HG02970 (cell line): Measurements from ENCODE around the gene DKK3.
"Not testable (repeated sequence)": the region's sequence is repeated elsewhere in the genome, so short reads cannot be mapped to it uniquely, and the experiment has no call there.

Experiments used
- ATAC-seq: cut with Tn5 transposase; IDR thresholded peaks from one replicate; pipeline ENCODE4 v1.9.1; 2021; ENCODE audit warnings: mild to moderate bottlenecking, moderate library complexity, moderate number of reproducible peaks; ENCODE audit not compliant: unreplicated experiment, low FRiP score

Gene DKK3

DNA sequence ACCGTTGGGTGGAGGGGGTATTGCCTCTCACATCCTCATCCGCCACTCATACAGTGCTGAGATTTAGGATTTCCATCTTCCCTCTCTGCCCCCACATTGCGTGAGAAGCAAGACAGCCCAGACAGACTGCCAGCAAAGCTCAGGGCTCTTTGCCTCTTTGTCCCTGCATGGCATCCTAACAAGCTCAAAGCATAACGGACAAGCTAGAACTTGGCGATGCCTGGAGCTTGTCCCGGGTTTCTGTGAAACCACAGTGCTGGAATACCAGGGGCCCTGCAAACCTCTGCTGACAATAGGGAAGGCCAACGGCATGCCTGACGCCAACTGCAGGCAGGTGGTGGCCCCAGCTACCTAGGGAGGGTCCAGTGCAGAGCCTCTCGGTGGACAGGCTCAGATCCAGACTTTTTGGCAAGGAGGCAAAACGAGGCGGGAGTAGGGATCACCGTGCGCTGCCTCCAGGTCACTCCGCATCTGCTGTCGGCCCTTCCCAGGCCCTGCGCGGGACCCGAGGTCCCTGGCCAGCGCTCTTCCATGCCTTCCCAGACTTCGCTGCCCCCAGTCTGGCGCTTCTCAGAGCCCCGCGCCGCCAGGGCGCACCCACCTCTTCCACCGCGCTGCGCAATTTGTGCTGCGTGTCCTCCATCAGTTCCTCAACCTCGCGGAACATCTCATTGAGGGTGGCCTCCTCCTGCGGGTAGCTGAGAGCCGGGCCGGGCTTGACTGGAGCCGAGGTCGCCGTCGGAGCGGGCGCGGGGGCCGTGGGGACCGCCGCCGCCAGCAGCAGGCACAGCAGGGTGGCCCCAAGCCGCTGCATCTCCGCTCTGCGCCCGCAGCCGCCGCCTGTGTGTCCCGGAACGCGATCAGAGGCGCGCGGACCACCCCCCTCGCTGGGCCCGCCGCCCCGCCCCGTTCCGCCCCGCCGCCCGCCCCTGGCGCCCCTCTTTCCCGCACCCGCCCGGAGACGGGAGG is at the start of gene DKK3:
TSS of gene DKK3 (minus strand) at position 858 of the 969 bp plus-strand sequence. CDS start at position 814, 44 bp downstream.
- ATAC-seq = no peak

DNA sequence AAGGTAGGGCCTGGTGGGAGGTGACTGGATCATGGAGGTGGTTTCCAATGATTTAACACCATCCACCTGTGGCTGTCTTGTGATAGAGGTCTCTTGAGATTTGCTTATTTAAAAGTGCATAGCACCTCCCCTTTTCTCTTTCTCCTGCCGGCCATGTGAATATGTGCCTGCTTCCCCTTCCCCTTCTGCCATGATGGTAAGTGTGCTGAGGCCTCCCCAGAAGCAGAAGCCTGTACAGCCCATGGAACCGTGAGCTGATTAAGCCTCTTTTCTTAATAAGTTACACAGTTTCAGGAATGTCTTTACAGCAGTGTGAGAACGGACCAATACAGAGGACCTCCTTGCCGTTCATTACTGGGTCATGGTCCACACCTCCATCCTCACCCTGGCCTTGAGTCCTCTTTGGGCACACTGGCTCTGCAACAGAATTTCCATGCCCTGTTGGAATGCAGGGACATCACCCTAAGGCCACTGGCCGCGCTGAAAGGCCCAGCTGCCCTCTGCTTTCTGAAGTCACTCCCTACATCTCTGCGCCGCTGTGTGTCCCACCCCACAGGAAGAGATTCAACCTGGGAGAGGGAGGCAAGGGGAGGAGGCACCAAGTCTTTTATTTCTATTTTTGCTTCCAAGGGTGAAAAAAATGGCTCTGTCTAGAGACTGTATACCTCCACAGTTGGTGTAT is 49.0 kb upstream of the DKK3 start:
- no peak for ATAC-seq

DNA sequence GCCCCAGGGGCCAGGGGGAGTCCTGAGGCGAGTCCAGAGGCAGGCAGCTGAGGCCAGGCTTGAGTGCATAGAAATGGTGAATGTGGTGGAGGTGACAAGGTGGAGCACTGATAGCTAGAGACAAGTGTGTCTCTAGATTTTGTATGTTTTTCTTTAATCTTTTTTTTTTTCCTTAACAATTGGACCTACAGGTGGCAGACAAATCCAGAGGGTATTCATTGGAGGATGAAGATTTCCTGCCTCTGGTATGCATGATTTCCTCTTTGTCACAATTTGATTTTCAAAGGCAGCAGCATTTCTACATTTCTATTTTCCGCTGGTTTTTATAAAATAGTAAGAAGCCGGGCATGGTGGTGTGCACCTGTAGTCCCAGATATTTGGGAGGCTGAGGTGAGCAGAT is 47.7 kb upstream of the DKK3 start:
- no peak for ATAC-seq

DNA sequence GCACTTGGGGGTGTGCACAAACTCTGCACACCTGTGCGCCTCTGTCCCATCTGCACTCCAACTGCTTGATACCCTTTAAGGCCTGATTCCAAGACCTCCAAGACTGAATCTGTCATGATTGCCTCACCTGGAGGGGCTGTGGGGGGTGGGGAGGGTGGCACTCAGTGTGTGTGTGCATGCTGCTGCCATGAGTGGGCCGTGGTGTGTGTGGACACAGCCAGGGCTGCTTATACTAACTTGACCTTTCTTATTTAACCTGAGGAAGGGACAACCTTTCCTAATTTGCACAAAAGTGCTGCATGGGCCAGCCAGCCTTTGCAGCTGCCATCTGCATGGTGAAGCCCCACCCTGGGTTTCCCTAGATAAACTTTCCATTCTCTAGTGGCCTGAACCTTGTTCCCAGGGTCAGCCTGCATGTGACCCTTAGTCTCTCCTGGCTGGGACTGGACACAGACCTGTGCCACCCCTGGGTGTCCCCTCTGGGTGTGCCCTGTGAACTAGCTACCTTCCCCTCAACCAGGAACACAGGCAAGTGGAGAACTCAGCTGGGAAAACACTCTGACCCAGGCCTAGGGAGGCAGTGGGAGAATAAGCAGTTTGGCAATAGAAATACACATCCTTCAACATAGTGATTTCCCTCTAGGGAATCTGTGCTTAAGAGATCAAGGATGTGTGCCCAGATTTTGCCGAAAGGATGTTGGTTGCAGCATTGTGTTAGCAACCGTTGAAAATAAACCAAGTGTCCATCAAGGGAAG is 45.4 kb upstream of the DKK3 start:
- ATAC-seq = no peak

DNA sequence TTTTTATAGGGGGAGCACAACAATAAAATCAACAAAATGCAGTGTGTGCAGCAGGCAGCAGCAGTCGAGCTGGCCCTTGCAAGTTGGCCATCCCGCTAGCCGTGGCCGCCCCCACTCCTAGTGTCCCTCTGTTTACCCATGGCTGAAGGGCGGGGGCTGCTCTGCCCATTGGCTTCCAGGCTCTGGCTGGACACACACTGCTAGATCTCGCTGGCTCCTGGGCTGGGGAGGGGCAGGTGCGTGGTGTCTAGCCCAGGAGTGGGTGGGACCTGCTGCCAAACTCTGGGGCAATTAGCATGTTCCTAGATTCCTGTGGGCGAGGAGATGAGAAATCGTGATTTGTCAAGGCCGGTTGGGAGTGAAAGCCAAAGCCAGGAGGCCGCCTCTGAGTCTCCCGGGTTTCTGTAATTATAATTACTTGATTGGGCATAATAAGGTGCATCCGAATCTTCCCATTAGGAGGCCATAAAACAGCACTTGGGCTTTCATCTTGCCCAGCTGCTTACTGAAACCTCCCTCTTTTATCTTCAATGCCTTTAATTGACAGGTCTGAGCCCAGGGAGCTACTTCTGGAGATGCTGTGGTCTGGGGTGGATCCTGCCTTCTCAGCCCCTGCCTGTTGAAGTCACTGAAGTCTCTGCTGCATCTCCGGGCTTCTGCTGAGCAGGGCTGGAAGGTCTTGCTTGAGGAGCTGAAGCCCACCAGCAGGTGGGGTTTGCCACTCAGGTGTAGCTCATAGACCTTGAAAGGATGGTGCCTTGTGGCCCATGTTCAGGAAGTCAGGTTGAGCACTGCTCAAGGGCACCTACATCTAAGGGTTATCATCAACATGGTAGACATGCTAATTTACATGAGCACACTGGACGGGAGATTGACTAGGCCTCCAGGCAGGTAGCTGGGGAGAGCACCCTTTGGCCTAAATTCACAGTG is 44.5 kb upstream of the DKK3 start:
- no peak for ATAC-seq

DNA sequence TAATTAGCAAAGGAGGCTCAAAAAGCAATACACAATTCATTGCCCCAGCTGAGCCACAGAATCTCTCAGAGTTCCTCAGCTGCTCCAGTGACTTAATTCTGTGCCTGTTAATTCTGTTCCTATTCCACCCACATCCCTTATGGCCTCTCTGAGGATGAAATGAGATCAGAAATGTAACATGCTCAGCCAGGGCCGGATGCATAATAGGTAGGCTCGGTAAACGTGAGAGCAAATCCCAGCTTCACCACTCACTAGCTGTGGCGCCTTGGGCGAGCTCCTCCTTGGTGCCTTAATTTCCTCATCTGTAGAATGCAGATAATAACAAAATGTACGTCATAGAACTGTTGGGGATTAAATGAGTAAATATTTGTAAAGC is 42.8 kb upstream of the DKK3 start:
- ATAC-seq = no peak

DNA sequence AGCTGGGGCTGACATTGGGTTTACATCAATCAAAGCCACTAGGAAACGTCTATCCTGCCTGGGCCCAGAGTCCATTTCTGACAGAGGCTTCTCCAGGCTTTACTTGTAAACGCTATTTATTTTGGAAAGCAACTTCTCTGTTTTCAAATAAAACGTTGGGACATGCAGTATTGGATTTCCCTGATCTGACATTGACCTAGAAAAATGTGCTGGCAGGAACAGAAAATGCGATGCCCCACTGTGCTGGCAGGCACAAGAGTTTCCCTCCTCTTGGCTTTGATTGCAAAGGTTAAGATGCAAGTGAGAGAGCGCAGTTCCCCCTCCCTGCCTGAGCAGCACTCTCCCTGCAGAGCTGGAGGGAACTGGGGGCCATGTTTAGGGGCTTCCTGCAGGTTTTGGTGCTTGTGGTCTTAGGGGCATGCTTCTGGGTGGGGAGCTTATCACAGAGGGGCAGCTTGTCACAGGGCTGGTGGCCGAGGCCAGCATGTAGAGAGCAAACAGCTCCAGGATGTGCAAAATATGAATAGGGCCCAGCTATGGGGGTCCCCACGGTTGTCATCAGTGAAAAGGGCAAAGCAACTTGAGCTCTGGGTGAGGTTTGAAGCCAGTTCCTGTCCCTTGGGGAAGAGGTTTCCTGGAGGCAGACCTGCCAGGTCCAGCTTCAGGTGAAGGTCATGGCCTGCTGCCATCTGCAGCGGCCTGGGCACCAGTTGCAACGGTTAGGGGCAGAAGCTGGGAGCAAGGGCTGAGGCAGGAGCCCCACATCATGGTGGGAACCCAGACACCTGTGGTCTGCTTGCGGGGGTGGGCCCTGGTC is 42.3 kb upstream of the DKK3 start:
- ATAC-seq = no peak

DNA sequence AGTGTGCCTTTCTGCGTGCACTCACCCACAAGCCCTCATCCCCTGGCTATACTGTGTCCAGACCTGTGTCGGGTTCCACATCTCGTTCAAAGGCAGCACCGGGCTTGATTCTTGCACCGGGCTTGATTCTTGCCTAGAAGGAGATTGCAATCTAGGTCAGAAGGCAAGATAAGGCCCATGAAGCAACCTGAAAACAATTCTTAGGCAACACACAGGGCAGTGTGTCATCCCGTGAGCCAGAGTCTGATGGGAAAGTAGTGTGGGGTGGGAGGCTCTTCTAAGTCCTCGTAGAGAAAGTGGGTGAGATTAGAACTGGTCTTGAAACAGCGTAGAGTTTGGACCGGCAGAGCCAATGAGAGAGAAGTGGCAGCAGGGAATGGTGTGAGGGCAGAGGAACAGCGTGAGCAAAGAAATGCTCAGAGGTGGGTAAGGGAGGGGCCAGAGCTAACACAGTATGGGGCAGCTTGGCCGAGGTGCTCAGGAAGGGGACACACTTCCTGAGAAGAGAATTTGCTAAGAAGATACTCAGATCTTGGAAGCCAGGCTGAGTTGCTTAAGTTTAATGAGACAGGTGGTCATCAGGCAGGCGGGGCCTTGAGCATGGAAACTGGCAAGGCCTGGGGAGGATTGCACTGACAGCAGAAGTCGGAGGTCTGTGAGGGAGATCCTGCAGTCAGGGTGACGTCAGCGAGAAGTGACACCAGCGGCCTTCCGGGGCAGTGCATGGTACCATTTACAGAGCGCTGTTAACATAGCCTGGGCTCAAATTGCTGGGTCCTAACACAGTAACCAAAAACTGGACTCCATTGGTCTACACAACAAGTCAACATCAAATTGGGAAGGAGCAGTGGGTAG is 40.7 kb upstream of the DKK3 start:
- ATAC-seq = no peak

DNA sequence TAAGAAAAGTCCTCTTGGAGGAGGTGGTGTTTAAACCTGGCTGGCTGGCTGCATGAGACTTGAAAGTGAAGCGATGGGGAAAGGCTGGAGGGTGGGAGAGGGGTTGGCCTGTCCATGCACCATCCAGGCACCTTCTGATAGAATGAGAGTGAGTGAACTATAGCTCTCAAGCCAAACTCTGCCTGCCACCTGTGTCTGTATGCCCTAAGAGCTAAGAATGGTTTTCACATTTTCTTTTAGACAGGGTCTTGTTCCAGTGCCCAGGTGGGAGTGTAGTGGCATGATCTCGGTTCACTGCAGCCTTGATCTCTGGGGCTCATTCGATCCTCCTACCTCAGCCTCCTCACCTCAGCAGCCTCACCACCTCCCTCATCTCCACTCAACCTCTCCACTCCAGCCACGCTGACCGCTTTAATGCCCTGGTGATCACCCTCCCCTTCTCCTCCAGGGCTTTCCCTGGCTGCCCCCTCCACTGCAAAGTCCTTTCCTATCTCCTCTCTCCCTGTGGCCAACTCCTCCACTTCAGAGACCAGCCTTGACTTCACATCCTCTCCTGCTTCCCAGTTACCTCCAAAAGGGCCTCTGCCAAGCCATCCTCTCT is 38.3 kb upstream of the DKK3 start:
- no peak for ATAC-seq

DNA sequence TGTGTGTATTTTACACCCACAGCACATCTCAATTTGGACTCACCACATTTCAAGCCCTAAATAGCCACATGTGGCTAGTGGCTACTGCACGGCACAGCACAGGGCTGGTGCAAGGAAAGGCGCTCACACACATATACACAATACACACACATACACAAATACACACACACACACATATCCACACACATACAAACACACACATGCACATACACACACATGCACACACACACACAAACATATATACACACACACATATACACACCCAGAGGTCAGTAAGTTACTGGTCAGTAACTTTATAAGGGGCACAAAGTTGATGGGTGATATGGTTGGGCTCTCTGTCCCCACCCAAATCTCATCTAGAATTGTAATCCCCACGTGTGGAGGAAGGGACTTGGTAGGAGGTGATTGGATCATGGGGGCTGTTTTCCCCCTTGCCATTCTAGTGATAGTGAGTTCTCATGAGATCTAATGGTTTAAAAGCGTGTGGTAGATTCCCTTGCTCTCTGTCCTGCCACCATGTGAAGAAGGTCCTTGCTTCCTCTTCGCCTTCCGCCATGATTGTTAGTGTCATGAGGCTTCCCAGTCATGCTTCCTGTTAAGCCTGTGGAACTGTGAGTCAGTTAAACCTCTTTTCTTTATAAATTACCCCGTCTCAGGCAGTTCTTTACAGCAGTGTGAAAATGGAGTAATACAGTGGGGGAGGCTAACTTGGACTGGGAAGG is 37.6 kb upstream of the DKK3 start:
- no peak for ATAC-seq

DNA sequence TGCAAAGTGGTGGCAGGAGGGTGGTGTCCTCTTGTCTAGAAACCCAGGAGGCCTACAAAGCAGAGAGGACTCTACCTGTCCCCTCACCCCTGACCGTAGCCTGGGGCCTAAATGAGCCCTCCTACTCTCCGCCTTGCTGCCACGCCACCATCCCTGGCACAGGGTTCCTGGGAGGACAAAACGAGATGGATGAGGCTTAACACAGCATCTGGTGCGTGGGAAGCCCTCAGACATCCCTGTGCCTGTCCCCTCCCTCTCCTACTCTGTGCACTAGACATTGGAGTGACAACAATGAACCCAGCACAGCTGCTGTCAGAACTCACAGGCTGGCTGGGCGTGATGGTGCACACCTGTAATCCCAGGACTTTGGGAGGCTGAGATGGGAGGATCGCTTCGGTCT is 36.4 kb upstream of the DKK3 start:
- ATAC-seq = no peak

DNA sequence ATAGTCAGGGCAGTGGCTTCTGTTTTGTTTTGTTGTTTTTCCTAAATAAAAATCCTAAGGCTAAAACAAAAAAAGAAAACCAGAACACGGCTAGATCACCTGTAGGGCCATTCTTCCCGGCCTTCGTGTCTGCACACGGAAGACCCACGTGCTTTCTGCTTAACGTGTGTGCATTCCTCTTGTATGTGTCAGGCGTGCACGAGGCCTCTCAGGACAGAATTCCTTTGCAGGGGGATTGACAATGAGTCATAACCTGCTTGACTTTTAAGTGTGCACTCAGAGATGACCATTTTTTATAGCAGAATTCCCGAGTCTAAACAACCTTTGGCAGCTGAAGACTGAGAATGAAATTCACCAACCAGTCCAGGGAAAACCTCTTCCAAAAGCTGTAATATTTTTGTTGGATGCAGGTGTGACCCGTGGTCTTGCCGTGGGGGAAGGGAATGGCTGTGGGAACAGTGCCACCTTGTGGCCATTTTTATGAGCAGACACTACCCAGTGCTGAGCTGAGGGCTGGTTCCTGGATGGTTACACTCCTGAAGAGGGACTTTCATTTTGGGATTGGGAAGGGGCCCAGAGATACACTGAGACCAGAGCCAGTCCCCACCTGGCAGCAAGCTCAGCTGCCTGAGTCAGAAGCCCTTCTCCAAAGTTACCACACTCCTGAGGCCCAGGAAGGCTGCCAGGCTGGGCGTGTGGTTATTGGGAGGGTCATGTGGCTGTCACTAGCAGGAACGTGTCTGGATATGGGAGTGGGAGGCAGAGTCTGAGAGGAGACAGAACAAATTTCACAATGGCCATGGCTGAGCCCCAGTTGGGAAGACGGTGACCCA is 35.7 kb upstream of the DKK3 start:
- no peak for ATAC-seq

DNA sequence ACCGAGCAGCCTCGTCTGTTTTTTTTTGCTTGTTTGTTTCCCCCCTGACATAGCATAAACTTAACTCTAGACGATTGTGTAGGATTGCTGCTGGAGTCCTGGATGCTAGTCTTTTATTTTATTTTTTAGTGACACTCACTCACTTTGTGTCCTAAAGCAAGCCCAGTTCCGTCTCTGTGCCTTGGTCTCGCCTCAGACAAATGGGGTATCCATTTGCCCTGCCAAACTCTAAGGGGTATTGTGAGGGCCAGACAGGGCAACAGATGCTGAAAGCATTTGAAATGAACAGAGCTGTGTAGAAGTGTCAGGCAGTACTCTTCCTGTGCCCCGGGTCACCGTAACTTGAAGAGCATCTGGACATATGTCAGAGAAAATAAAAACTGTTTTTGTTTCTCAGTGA is 34.8 kb upstream of the DKK3 start:
- no peak for ATAC-seq

DNA sequence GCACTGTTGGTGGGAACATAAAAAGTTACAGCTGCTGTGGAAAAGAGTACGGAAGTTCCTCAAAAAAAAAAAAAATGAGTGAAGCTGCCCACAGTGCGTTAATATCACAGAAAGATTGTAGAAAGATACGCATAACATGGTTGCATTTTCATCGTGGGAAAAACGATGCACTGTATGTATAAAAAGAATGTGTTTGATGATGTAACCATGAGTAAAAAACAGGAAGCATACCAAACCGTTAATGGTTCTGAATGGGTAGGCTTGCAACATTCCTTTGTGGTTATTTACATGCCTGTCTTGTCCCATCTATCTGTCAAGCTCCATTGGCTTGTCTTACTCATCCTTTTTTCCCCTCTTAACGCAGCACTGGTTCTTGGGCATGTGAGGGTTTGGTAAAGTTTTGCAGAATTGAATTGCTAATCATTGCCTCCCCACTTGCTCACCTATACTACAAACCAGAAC is 33.8 kb upstream of the DKK3 start:
- no peak for ATAC-seq

DNA sequence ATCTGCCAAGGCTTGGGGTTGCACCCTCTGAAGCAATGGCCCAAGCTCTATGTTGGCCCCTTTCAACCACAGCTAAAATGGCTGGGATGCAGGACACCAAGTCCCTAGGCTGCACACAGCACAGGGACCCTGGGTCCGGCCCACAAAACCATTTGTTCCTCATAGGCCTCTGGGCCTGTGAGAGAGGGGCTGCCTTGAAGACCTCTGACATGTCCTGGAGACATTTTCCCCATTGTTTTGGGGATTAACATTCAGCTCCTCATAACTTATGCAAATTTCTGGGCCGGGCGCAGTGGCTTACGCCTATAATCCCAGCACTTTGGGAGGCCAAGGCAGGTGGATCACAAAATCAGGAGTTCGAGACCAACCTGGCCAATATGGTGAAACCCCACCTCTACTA is 32.3 kb upstream of the DKK3 start:
- not testable (repeated sequence) for ATAC-seq

DNA sequence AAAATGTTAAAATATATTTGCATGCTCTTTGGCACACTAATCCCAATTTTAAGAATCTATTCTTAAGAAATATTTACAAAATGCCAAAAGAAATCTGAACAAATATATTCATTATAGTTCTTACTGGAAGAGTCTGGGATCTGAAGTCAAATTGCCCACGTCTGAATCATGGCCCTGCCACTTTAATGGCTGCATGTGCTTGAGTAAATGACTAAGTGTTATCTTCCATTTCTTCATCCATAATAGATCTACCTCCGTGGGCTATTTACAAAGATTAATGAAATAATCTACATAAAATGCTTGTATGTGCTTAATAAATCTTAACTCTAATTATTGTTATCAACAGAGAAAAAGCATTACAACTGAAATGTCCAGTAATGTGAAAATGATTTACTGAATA is 24.5 kb upstream of the DKK3 start:
- no peak for ATAC-seq
